Activated T-helper 1 cell treated with anti-CD3 and anti-CD28 coated beads, Interleukin-2, amount 50 U/mL, for 16 hours (primary cell): ENCODE data around the gene COBLL1.

Experiments used
- DNase-seq, 2 donors: peaks; one replicate each; pipeline ENCODE4 v3.0.0-alpha.2; 2020; ENCODE audit warnings: low read depth in 1 of 2, low spot score in 1 of 2

COBLL1 gene

GRCh38 chr2:164792316-164793170 lies 49.1 kb downstream of the COBLL1 start:
- DNase-seq: no peak

GRCh38 chr2:164789968-164790367 lies 51.7 kb downstream of the COBLL1 start:
- DNase-seq: no peak

GRCh38 chr2:164786787-164787186 lies 54.8 kb downstream of the COBLL1 start:
- no peak for DNase-seq

GRCh38 chr2:164785457-164785856 lies 56.2 kb downstream of the COBLL1 start:
- no peak for DNase-seq

- no peak for DNase-seq
Measured at GRCh38 chr2:164784376-164784775, 57.2 kb downstream of the COBLL1 start.

- no peak for DNase-seq
Measured at GRCh38 chr2:164782323-164782722, 59.3 kb downstream of the COBLL1 start.

GRCh38 chr2:164781394-164781793 lies 60.2 kb downstream of the COBLL1 start:
- DNase-seq: no peak

- DNase-seq: no peak
Measured at GRCh38 chr2:164780611-164781178, 60.9 kb downstream of the COBLL1 start.

GRCh38 chr2:164779383-164780057 lies 62.1 kb downstream of the COBLL1 start:
- no peak for DNase-seq

- no peak for DNase-seq
Measured at GRCh38 chr2:164778723-164779122, 62.9 kb downstream of the COBLL1 start.

GRCh38 chr2:164777847-164778461 lies 63.7 kb downstream of the COBLL1 start:
- no peak for DNase-seq

GRCh38 chr2:164773635-164774034 lies 68.0 kb downstream of the COBLL1 start:
- no peak for DNase-seq

- no peak for DNase-seq
Measured at GRCh38 chr2:164773091-164773490, 68.5 kb downstream of the COBLL1 start.

- no peak for DNase-seq
Measured at GRCh38 chr2:164771897-164772296, 69.7 kb downstream of the COBLL1 start.

- DNase-seq: no peak
Measured at GRCh38 chr2:164770421-164770916, 71.2 kb downstream of the COBLL1 start.

GRCh38 chr2:164766954-164767320 lies 74.7 kb downstream of the COBLL1 start:
- no peak for DNase-seq

- DNase-seq: no peak
Measured at GRCh38 chr2:164766216-164766953, 75.2 kb downstream of the COBLL1 start.

- no peak for DNase-seq
Measured at GRCh38 chr2:164764996-164765395, 76.6 kb downstream of the COBLL1 start.

GRCh38 chr2:164764474-164764873 lies 77.1 kb downstream of the COBLL1 start:
- DNase-seq: no peak

GRCh38 chr2:164763431-164763830 lies 78.2 kb downstream of the COBLL1 start:
- no peak for DNase-seq
